Ovary (tissue), 9 donors: ENCODE measurements around the gene SLC35A3. TPM values are rescaled to one million over a fixed set of nuclear protein-coding genes. Genes with fewer than 3 reads are reported as not detected.

Experiments
- DNase-seq, 5 donors: peaks; one replicate each; pipeline ENCODE4 v3.0.0-alpha.2; 2019 to 2020
- H3K27ac ChIP-seq, 2 donors: fragments of 200-600 bp; one replicate each; pipeline versions ENCODE4 v1.5.1 to v1.8.0; 2019 to 2022
- H3K27me3 ChIP-seq: fragments of 200-600 bp; one replicate; pipeline ENCODE4 v1.8.0; 2022
- H3K36me3 ChIP-seq: fragments of 200-600 bp; sonication (generic); one replicate; pipeline ENCODE4 v1.5.1; 2019
- H3K4me1 ChIP-seq: one replicate; pipeline ENCODE4 v1.8.1; 2013; ENCODE audit warnings: mild to moderate bottlenecking, moderate library complexity; ENCODE audit not compliant: insufficient read depth
- H3K4me3 ChIP-seq: fragments of 200-600 bp; sonication (generic); one replicate; pipeline ENCODE4 v1.5.1; 2017
- H3K9me3 ChIP-seq, 2 donors: fragments of 200-600 bp in 1 of 2; sonication (generic) in 1 of 2; one replicate each; pipeline versions ENCODE4 v1.5.1 to v1.8.1; 2013 to 2019; ENCODE audit warnings: mild to moderate bottlenecking in 1 of 2, moderate library complexity in 1 of 2
- EP300 ChIP-seq: sonication (generic); formaldehyde crosslinking; IDR thresholded peaks from one replicate; pipeline ENCODE4 v1.6.1; 2017; ENCODE audit warnings: antibody characterized with exemption
- POLR2A ChIP-seq: fragments of 450-650 bp; IDR thresholded peaks from one replicate; pipeline ENCODE4 v1.6.1; 2017; ENCODE audit warnings: antibody characterized with exemption, mild to moderate bottlenecking, moderate library complexity
- whole genome bisulfite sequencing, 3 donors: extraction: QIAGEN DNeasy Blood & Tissue Kit in 1 of 3; methylation state at CpG; one replicate each; pipeline versions ENCODE4 v1.1.5 to v1.1.7; 2013 to 2017; 5-methylcytosine and 5-hydroxymethylcytosine counted together
- intact Hi-C, 4 donors: fragments of 100-400 bp; cut with DNase I; formaldehyde crosslinking; loops; one replicate each; pipeline versions ENCODE4 v1.11.0 to v1.15.1; 2022 to 2023
- polyA plus RNA-seq, 2 donors: library from polyadenylated mRNA; stranded (reverse); fragments of 200-250 nt in 1 of 2; fragments of 350-450 nt in 1 of 2; fragmentation: Illumina TruSeq in 1 of 2; extraction: RNeasy Lipid Tissue Mini Kit (QIAGEN cat#74804) in 1 of 2; gene quantifications; one replicate each; pipeline ENCODE4 v1.2.3, GENCODE V29; 2013 to 2014
- total RNA-seq, 7 donors: library from RNA; depleted of rRNA in 2 of 7; stranded (reverse); fragments of >200 nt in 2 of 7; fragmentation: NEBNext Ultra II Directional in 3 of 7; extraction: Animal tissue kit (Norgen Biotek cat#: 25700) in 3 of 7; gene quantifications; one replicate each; pipeline versions ENCODE4 v1.1.0 to v1.2.4, GENCODE V29; 2016 to 2023
- TF ChIP-seq, protein P1 (sequence below), 3 donors: fragments of 450-650 bp in 2 of 3; fragments of 200-600 bp in 1 of 3; IDR thresholded peaks; one replicate each; pipeline versions ENCODE4 v1.5.1 to v1.8.0; 2016 to 2022; ENCODE audit warnings: antibody characterized with exemption in 3 of 3, mild to moderate bottlenecking in 1 of 3
- donor health status: DM: no; HTN: no; CAD: no; lungs with moderate emphysema.
- donor health status: DM: no; HTN: no; CAD: no.
- donor health status: Bipolar disorder and iron deficiency.
- donor health status: DM: yes; HTN: yes; CAD: no.
- donor health status: DM: no; HTN: no; CAD: no.
- donor health status: DM: yes; HTN: yes; CAD: no.

The SLC35A3 gene
- total and polyA plus RNA-seq, 9 donors = 7.7 to 22.8 (median 14.3) TPM

DNA sequence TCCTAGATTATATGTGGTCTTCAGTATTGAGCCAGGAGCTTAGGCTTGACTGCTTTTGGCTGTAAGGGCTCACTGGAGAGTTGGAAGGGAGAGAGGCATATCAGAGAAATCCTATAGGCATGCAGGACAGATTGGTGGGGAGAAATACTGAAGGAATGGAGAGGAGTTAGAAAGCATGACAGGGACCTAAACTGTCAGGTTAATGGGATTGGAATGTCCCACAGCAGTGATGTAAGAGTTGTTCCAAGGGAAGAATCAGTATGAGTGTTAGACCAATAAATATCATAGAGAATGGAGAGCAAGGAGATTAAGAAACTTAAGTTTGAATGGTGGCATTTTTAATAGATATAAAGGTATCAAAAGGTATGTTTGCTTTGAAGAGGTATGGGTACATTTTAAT is 39.7 kb downstream of the SLC35A3 start:
- no peaks in the 10 kb centered on the region for H3K27me3 ChIP-seq
- no peak overlapping the region for H3K27ac ChIP-seq
- H3K9me3 ChIP-seq = no peaks in the 10 kb centered on the region
- no peaks in the 10 kb centered on the region for H3K36me3 ChIP-seq
- no peak for DNase-seq
- H3K4me3 ChIP-seq = no peak overlapping the region
- intact Hi-C loops = no loop called here
- TF ChIP-seq, protein P1, sequence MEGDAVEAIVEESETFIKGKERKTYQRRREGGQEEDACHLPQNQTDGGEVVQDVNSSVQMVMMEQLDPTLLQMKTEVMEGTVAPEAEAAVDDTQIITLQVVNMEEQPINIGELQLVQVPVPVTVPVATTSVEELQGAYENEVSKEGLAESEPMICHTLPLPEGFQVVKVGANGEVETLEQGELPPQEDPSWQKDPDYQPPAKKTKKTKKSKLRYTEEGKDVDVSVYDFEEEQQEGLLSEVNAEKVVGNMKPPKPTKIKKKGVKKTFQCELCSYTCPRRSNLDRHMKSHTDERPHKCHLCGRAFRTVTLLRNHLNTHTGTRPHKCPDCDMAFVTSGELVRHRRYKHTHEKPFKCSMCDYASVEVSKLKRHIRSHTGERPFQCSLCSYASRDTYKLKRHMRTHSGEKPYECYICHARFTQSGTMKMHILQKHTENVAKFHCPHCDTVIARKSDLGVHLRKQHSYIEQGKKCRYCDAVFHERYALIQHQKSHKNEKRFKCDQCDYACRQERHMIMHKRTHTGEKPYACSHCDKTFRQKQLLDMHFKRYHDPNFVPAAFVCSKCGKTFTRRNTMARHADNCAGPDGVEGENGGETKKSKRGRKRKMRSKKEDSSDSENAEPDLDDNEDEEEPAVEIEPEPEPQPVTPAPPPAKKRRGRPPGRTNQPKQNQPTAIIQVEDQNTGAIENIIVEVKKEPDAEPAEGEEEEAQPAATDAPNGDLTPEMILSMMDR (IDR thresholded peaks at IDR 0.05) = no peak
- TF ChIP-seq POLR2A (no peak), EP300 (no peak)
- no peaks in the 10 kb centered on the region for H3K4me1 ChIP-seq

DNA sequence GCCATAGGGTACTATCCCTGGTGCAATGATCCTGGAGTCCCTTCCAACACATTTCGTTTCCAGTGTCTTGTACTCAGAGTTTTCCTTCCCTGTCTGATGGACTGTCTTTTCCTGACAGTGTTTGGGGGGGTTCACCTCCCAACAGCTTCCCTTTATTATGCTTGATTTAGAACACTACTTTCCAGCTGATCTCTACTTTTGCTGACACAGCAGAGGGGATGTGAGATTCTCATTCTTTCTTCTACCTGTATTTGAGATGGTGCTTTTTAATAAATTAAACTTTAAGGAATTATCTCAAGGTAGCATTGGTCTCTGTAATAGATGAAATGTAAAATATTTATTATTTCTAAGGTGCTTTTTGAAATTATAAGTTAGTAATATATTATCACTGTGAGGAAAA is 41.0 kb downstream of the SLC35A3 start:
- H3K4me1 ChIP-seq = no peaks in the 10 kb centered on the region
- TF ChIP-seq POLR2A (no peak), EP300 (no peak)
- TF ChIP-seq, protein P1 (IDR thresholded peaks at IDR 0.05) = no peak
- no peaks in the 10 kb centered on the region for H3K36me3 ChIP-seq
- 75 to 88% (median 81%) methylated on average over 1 of the region's 1 CpG for WGBS, 3 donors
- intact Hi-C loops = no loop called here
- no peak overlapping the region for H3K27ac ChIP-seq
- H3K9me3 ChIP-seq = no peaks in the 10 kb centered on the region
- no peak overlapping the region for H3K4me3 ChIP-seq
- no peak for DNase-seq
- no peaks in the 10 kb centered on the region for H3K27me3 ChIP-seq

DNA sequence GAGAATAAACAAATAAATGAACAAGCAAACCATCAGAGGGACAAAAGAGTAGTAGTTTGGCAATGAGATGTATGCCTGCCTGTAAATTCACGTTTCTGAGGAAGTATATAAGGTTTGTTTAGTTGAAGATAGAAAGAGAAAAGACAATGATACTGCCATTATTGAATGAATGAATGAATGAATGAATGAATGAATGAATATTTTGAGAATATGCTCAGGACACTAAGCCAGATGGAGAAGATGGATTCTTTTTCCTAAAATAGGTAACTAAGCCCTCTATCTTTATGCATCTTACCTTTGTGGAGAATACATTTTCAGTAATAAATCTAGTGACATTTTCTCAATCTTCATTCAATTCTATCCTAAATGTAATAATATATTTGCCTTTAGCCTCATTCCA is 49.4 kb downstream of the SLC35A3 start:
- whole genome bisulfite sequencing, 3 donors = 84 to 91% (median 90%) methylated on average over 1 of the region's 1 CpG
- Histone ChIP-seq H3K36me3 (no peaks in the 10 kb centered on the region), H3K4me3 (no peak overlapping the region), H3K9me3 (no peaks in the 10 kb centered on the region), H3K4me1 (no peaks in the 10 kb centered on the region), H3K27me3 (no peaks in the 10 kb centered on the region), H3K27ac (no peak overlapping the region)
- no peak for TF ChIP-seq EP300
- TF ChIP-seq, protein P1 (IDR thresholded peaks at IDR 0.05) = no peak
- no peak for TF ChIP-seq POLR2A
- intact Hi-C loops = no loop called here
- DNase-seq = no peak

GRCh38 chr1:100023482-100023881 is 53.7 kb downstream of the SLC35A3 start:
- intact Hi-C loops = no loop called here
- Histone ChIP-seq H3K4me3 (no peak overlapping the region), H3K36me3 (no peaks in the 10 kb centered on the region), H3K4me1 (no peaks in the 10 kb centered on the region), H3K27ac (no peak overlapping the region), H3K9me3 (no peaks in the 10 kb centered on the region), H3K27me3 (no peaks in the 10 kb centered on the region)
- 94 to 96% (median 96%) methylated on average over 6 of the region's 6 CpGs for WGBS, 3 donors
- no peak for DNase-seq
- no peak for TF ChIP-seq POLR2A
- TF ChIP-seq EP300 = no peak
- TF ChIP-seq, protein P1 (IDR thresholded peaks at IDR 0.05) = no peak

- DNase-seq = no peak
- 92 to 96% (median 95%) methylated on average over 1 of the region's 1 CpG for WGBS, 3 donors
- Histone ChIP-seq H3K36me3 (no peaks in the 10 kb centered on the region), H3K27ac (no peak overlapping the region), H3K4me1 (no peaks in the 10 kb centered on the region), H3K9me3 (no peaks in the 10 kb centered on the region), H3K27me3 (no peaks in the 10 kb centered on the region), H3K4me3 (no peak overlapping the region)
- no peak for TF ChIP-seq EP300
- TF ChIP-seq, protein P1 (IDR thresholded peaks at IDR 0.05) = no peak
- TF ChIP-seq POLR2A = no peak
- intact Hi-C loops = no loop called here
Measured at GRCh38 chr1:100027212-100027611, 57.4 kb downstream of the SLC35A3 start.
